PC-9 (cell line): Measurements from ENCODE around the gene KIAA0586.

Experiments used
- EZH2 ChIP-seq: fragments of 200-600 bp; sonication (generic); IDR thresholded peaks from 2 replicates; pipeline ENCODE4 v1.8.0; 2017; ENCODE audit warnings: antibody characterized with exemption, low read depth
- TF ChIP-seq, protein P1 (sequence below): fragments of 200-600 bp; sonication (generic); conservative IDR thresholded peaks from 2 replicates; pipeline ENCODE4 v1.6.1; 2017; ENCODE audit warnings: mixed run types, antibody characterized with exemption, mild to moderate bottlenecking, moderate library complexity

- TF ChIP-seq, protein P1, sequence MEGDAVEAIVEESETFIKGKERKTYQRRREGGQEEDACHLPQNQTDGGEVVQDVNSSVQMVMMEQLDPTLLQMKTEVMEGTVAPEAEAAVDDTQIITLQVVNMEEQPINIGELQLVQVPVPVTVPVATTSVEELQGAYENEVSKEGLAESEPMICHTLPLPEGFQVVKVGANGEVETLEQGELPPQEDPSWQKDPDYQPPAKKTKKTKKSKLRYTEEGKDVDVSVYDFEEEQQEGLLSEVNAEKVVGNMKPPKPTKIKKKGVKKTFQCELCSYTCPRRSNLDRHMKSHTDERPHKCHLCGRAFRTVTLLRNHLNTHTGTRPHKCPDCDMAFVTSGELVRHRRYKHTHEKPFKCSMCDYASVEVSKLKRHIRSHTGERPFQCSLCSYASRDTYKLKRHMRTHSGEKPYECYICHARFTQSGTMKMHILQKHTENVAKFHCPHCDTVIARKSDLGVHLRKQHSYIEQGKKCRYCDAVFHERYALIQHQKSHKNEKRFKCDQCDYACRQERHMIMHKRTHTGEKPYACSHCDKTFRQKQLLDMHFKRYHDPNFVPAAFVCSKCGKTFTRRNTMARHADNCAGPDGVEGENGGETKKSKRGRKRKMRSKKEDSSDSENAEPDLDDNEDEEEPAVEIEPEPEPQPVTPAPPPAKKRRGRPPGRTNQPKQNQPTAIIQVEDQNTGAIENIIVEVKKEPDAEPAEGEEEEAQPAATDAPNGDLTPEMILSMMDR: no peak
- no peak for TF ChIP-seq EZH2
Observed at GRCh38 chr14:58598028-58598803, 170.7 kb downstream of the KIAA0586 start.
